Mucosa of descending colon (tissue), 3 donors: Measurements from ENCODE around the gene TKTL1. TPM values are rescaled to one million over a fixed set of nuclear protein-coding genes. Genes with fewer than 3 reads are reported as not detected.
"Not testable (repeated sequence)": the region's sequence is repeated elsewhere in the genome, so short reads cannot be mapped to it uniquely, and the experiment has no call there.

Source experiments
- ATAC-seq: fragments of 200-7000 bp; cut with Tn5 transposase; one replicate; pipeline ENCODE4 v1.9.1; 2020; ENCODE audit warnings: mild to moderate bottlenecking, moderate library complexity
- DNase-seq, 3 donors: peaks; one replicate each; pipeline ENCODE4 v3.0.0-alpha.2; 2020
- H3K36me3 ChIP-seq: fragments of 200-600 bp; one replicate; pipeline ENCODE4 v1.8.0; 2021; ENCODE audit warnings: low read depth, mild to moderate bottlenecking
- H3K4me1 ChIP-seq: fragments of 200-600 bp; one replicate; pipeline ENCODE4 v1.8.0; 2021; ENCODE audit warnings: low read depth, mild to moderate bottlenecking
- H3K4me3 ChIP-seq: fragments of 200-600 bp; one replicate; pipeline ENCODE4 v1.8.0; 2021; ENCODE audit warnings: mild to moderate bottlenecking
- H3K9me3 ChIP-seq: fragments of 200-600 bp; one replicate; pipeline ENCODE4 v1.8.0; 2021; ENCODE audit warnings: mild to moderate bottlenecking
- CTCF ChIP-seq: fragments of 200-600 bp; IDR thresholded peaks from one replicate; pipeline ENCODE4 v1.8.0; 2022; ENCODE audit warnings: antibody characterized with exemption, mild to moderate bottlenecking
- intact Hi-C, 2 donors: fragments of 100-400 bp; cut with DNase I in 1 of 2; cut with micrococcal nuclease in 1 of 2; formaldehyde crosslinking; loops; one replicate each; pipeline versions ENCODE4 v1.11.0 to v1.11.1; 2022; cut with DNase I, micrococcal nuclease
- total RNA-seq, 3 donors: library from RNA; stranded (reverse); fragmentation: NEBNext Ultra II Directional in 2 of 3; extraction: Animal tissue kit (Norgen Biotek cat#: 25700) in 2 of 3; gene quantifications; one replicate each; pipeline versions ENCODE4 v1.2.1 to v1.2.4, GENCODE V29; 2021 to 2023
- donor health status: DM: no; HTN: no; CAD: no; lungs with moderate emphysema.
- donor health status: DM: no; HTN: no; CAD: no.
- donor health status: DM: no; HTN: yes; CAD: no.

Gene TKTL1
- total RNA-seq, 3 donors from 2014 or later: not detected

- Histone ChIP-seq H3K4me1 (no peaks in the 10 kb centered on the region), H3K36me3 (no peaks in the 10 kb centered on the region), H3K4me3 (no peak overlapping the region), H3K9me3 (no peaks in the 10 kb centered on the region)
- intact Hi-C loops: no loop called here
- no peak for TF ChIP-seq CTCF
- no peak for DNase-seq
- ATAC-seq: peak; percentile 10
Measured at GRCh38 chrX:154333837-154334271, 38.3 kb downstream of the TKTL1 start.

- no peaks in the 10 kb centered on the region for H3K4me1 ChIP-seq
- H3K36me3 ChIP-seq: no peaks in the 10 kb centered on the region
- no peak for TF ChIP-seq CTCF
- H3K4me3 ChIP-seq: no peak overlapping the region
- no peak for DNase-seq
- no peaks in the 10 kb centered on the region for H3K9me3 ChIP-seq
- intact Hi-C loops: no loop called here
- no peak for ATAC-seq
Measured at GRCh38 chrX:154334496-154334895, 38.9 kb downstream of the TKTL1 start.

GRCh38 chrX:154341399-154342298 is 46.1 kb downstream of the TKTL1 start:
- peak; percentile 87 for ATAC-seq
- intact Hi-C loops, H3K4me1 ChIP-seq, H3K9me3 ChIP-seq, H3K4me3 ChIP-seq, H3K36me3 ChIP-seq: not testable (repeated sequence)
- peak in 1 of 3 donors; percentile 10 for DNase-seq

- H3K36me3 ChIP-seq, H3K4me1 ChIP-seq, DNase-seq, H3K4me3 ChIP-seq, H3K9me3 ChIP-seq, intact Hi-C loops, ATAC-seq: not testable (repeated sequence)
Measured at GRCh38 chrX:154343063-154343462, 47.5 kb downstream of the TKTL1 start.

- H3K36me3 ChIP-seq, H3K9me3 ChIP-seq, H3K4me3 ChIP-seq, intact Hi-C loops, DNase-seq, H3K4me1 ChIP-seq: not testable (repeated sequence)
- peak; percentile 59 for ATAC-seq
Measured at GRCh38 chrX:154343620-154344019, 48.0 kb downstream of the TKTL1 start.

- DNase-seq (peak in 2 of 3 donors; percentile 12 to 33), ATAC-seq (no peak)
Measured at GRCh38 chrX:154348114-154348531, 52.5 kb downstream of the TKTL1 start.

More at GRCh38 chrX:154348114-154348531, 52.5 kb downstream of the TKTL1 start:
- intact Hi-C loops: no loop called here
- H3K9me3 ChIP-seq: no peaks in the 10 kb centered on the region
- H3K4me3 ChIP-seq: no peak overlapping the region
- no peak for TF ChIP-seq CTCF
- H3K36me3 ChIP-seq: no peaks in the 10 kb centered on the region
- peaks cover 5% of the 10 kb centered on the region for H3K4me1 ChIP-seq
